ENCODE data around the gene FLRT1. TPM values are rescaled to one million over a fixed set of nuclear protein-coding genes. Genes with fewer than 3 reads are reported as not detected.

Gene FLRT1
- total RNA-seq, 1 experiment from 2014 or later, result 0.31 TPM

GRCh38 chr11:64039012-64039665, 3.4 kb downstream of the FLRT1 start:
- Histone ChIP-seq H3K56ac (ENCODE audit: insufficient read length, low read depth, low read length) (no peak overlapping the region), H3K27me3 (ENCODE audit: insufficient read depth, low read length) (peaks cover 35% of the 10 kb centered on the region), H3K79me1 (ENCODE audit: insufficient read depth, low read depth, low read length, poor library complexity, severe bottlenecking) (no peaks in the 10 kb centered on the region), H2BK12ac (ENCODE audit: insufficient read length, low read depth, low read length) (no peak overlapping the region), H3K18ac (ENCODE audit: insufficient read length, low read depth, low read length) (no peak overlapping the region), H4K20me1 (ENCODE audit: control insufficient read depth, insufficient read depth, insufficient read length) (peaks cover 2% of the 10 kb centered on the region), H4K8ac (replicated peaks; ENCODE audit: insufficient read length, low read depth, low read length) (no peak overlapping the region), H2BK15ac (ENCODE audit: low read depth, low read length) (no peak overlapping the region), H3K9me3 (ENCODE audit: control insufficient read depth, low read depth, low read length) (no peaks in the 10 kb centered on the region), H2AK5ac (ENCODE audit: insufficient read length, low read length) (no peak overlapping the region), H2BK5ac (ENCODE audit: insufficient read length, low read length) (no peak overlapping the region), H3K79me2 (ENCODE audit: insufficient read depth, low read length) (no peaks in the 10 kb centered on the region), H3K4ac (ENCODE audit: low read depth, low read length) (no peak overlapping the region), H2BK20ac (ENCODE audit: low read depth, low read length, poor library complexity, severe bottlenecking) (no peak overlapping the region), H3K14ac (ENCODE audit: insufficient read depth, low read length) (no peak overlapping the region; the same call in 1 of the 2 replicates), H3T11ph (ENCODE audit: low read length) (no peak overlapping the region), H3K23ac (ENCODE audit: insufficient read length, low read depth, low read length) (no peak overlapping the region), H2AFZ (ENCODE audit: low read length) (no peak overlapping the region), H3K27ac (ENCODE audit: insufficient read length, low read depth, low read length) (no peak overlapping the region), H3K4me1 (ENCODE audit: insufficient read depth, low read length) (no peaks in the 10 kb centered on the region), H3K23me2 (ENCODE audit: insufficient read length, low read depth, low read length, poor library complexity, severe bottlenecking) (peaks cover 8% of the 10 kb centered on the region), H3K4me2 (ENCODE audit: insufficient read depth, insufficient read length, low read length) (no peak overlapping the region), H3K9ac (ENCODE audit: extremely low read depth, insufficient read length, low read length) (no peak overlapping the region), H4K5ac (ENCODE audit: insufficient read length, low read depth, low read length) (no peak overlapping the region), H2BK120ac (ENCODE audit: low read depth, low read length, poor library complexity, severe bottlenecking) (no peak overlapping the region), H4K91ac (ENCODE audit: insufficient read length, low read depth, low read length) (no peak overlapping the region)
- Mint-ChIP-seq H3K4me1 (peaks cover 13 to 23% of the 10 kb centered on the region in 2 experiments), H3K4me3 (no peak overlapping the region), H3K27ac (no peak overlapping the region), H3K9me3 (no peaks in the 10 kb centered on the region; a peak in 1 of 5 replicates), H3K36me3 (ENCODE audit: insufficient read depth in 1 of 3, low read depth in 3 of 3) (peaks cover 0 to 2% (median 0%) of the 10 kb centered on the region in 3 experiments; a peak in 1 of 7 replicates), H3K27me3 (ENCODE audit: low read depth) (peaks cover 88% of the 10 kb centered on the region)
- no CpG with 5 or more reads among the region's 16 CpGs for WGBS (ENCODE audit: extremely low coverage, insufficient read length, low lambda C conversion rate)
- no peak for TF ChIP-seq CTCF (conservative IDR thresholded peaks at IDR 0.05)
- DNase-seq, result no peak

All from H9 (cell line).